GM12864 (cell line): ENCODE data around the gene DNAJC28.
"Not testable (repeated sequence)": the region's sequence is repeated elsewhere in the genome, so short reads cannot be mapped to it uniquely, and the experiment has no call there.

Experiments
- DNase-seq: peaks from one replicate; pipeline ENCODE4 v3.0.0-alpha.2; 2011; ENCODE audit warnings: low read depth
- H3K4me3 ChIP-seq: 2 replicates; pipeline ENCODE4 v1.5.1; 2011; ENCODE audit warnings: mild to moderate bottlenecking, low read depth, low read length, control low read depth
- TF ChIP-seq, protein P1 (sequence below): IDR thresholded peaks from 2 replicates; pipeline ENCODE4 v1.5.1; 2011; ENCODE audit warnings: low read depth, mild to moderate bottlenecking, moderate library complexity, low read length, control low read depth, inconsistent platforms; ENCODE audit errors: missing control alignments

DNAJC28 gene

DNA sequence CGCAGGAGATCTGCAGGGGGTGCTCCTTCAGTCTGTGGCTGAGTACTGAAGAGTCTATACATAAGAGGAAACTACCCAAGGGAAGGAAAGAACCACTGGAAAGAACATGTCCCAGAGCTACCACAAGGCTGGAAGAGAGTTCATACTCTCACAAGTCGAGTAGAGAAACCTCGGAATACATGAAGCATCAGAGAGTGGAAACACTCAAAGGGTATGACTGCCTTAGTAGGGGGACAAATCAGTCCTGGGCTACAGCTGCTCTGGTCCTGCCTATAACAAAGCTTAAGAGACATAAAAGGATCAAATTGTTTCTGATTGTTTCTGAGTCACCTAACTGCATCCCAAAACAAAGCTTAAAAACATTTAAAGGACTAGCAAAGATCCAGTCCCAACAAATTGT, 39.2 kb downstream of the DNAJC28 start:
- TF ChIP-seq, protein P1, sequence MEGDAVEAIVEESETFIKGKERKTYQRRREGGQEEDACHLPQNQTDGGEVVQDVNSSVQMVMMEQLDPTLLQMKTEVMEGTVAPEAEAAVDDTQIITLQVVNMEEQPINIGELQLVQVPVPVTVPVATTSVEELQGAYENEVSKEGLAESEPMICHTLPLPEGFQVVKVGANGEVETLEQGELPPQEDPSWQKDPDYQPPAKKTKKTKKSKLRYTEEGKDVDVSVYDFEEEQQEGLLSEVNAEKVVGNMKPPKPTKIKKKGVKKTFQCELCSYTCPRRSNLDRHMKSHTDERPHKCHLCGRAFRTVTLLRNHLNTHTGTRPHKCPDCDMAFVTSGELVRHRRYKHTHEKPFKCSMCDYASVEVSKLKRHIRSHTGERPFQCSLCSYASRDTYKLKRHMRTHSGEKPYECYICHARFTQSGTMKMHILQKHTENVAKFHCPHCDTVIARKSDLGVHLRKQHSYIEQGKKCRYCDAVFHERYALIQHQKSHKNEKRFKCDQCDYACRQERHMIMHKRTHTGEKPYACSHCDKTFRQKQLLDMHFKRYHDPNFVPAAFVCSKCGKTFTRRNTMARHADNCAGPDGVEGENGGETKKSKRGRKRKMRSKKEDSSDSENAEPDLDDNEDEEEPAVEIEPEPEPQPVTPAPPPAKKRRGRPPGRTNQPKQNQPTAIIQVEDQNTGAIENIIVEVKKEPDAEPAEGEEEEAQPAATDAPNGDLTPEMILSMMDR, result no peak
- no peak for DNase-seq
- H3K4me3 ChIP-seq, result no peak overlapping the region

DNA sequence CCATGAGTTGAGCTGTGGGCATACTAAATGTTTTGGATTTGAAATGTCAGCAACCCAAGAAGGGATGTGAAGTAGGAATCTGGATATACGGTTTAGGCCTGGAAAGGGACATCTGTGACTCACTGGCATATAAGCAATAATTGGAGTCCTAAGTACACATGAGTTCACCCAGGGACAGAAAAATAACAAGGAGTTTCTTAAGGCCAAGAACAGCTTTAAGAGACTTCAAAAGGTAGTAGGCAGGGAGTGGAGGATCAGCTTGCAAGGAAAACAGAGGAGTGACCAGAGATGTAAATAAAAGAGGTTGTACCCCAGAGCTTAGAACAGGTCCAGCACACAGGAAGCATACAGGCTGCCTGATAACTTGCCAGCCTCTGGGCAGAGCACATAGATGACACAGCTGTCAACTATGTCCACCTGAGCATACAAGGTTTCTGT, 39.9 kb downstream of the DNAJC28 start:
- TF ChIP-seq, protein P1, result no peak
- no peak overlapping the region for H3K4me3 ChIP-seq
- no peak for DNase-seq

DNA sequence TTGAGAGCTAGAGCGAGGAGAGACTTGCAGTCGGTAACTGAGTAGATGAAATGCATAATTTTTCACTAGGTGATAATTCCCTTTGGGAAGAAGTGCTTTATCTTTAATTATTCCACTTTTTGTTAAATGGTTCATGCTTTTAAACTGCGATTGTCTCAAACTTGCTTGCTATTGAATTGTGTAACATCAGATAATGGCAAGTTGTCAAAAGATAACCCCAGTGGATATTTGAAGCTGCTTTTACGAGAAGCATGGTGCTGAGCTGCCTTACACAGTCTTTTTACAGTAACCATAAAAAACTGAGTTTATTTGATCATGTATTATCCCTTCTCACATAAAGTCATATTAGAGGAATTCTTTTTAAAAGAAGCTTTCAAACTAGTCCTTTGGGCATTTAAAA, 41.9 kb downstream of the DNAJC28 start:
- H3K4me3 ChIP-seq, result no peak overlapping the region
- TF ChIP-seq, protein P1, result no peak
- DNase-seq, result no peak

DNA sequence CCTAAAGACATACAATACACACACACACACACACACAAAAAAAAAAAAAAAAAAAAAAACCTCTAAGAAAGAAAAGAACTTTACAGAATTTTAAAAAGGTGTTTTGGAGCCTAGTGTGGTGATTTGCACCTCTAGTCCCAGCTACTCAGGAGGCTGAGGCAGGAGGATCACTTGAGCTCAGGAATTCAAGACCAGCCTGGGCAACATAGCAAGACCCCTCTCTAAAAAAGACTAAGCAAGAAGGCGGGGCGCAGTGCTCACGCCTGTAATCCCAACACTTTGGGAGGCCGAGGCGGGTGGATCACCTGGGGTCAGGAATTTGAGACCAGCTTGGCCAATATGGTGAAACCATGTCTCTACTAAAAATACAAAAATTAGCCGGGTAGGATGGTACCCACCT, 44.9 kb downstream of the DNAJC28 start:
- not testable (repeated sequence) for DNase-seq, H3K4me3 ChIP-seq

DNA sequence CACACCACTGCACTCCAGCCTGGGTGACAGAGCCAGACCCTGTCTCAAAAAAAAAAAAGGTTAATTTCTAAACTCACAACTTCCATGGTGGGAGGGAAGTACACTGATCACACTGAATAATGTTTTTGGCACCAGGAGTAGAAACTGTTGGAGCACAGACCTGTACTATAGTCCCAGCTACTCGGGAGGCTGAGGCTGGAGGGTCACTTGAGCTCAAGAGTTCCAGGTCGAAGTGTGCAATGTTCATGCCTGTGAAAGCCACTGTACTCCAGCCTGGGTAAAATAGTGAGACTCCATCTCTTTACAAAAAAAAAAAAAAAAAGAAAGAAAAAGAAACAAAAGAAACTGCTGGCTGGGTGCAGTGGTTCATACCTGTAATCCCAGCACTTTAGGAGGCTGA, 47.0 kb downstream of the DNAJC28 start:
- no peak for DNase-seq
- TF ChIP-seq, protein P1, result no peak
- no peak overlapping the region for H3K4me3 ChIP-seq

DNA sequence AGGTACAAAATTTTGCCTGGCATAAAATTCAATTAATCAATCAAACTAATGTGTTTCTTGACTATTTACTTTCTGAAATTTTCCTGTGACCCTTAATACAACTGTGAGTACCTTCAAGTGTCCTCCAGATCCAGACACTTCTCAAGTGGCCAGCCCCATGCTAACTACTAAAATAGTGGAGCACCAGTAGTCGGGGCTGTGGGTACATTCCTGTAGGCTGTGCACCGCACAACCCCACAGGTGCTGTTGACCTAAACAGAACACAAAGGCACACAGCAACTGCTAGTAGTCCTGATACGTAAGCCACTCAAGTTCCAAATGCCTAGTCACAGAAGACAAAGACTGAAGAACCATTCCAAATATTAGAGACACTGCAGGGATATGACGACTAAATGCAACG, 48.3 kb downstream of the DNAJC28 start:
- DNase-seq, result no peak
- H3K4me3 ChIP-seq, result no peak overlapping the region
- TF ChIP-seq, protein P1, result no peak

DNA sequence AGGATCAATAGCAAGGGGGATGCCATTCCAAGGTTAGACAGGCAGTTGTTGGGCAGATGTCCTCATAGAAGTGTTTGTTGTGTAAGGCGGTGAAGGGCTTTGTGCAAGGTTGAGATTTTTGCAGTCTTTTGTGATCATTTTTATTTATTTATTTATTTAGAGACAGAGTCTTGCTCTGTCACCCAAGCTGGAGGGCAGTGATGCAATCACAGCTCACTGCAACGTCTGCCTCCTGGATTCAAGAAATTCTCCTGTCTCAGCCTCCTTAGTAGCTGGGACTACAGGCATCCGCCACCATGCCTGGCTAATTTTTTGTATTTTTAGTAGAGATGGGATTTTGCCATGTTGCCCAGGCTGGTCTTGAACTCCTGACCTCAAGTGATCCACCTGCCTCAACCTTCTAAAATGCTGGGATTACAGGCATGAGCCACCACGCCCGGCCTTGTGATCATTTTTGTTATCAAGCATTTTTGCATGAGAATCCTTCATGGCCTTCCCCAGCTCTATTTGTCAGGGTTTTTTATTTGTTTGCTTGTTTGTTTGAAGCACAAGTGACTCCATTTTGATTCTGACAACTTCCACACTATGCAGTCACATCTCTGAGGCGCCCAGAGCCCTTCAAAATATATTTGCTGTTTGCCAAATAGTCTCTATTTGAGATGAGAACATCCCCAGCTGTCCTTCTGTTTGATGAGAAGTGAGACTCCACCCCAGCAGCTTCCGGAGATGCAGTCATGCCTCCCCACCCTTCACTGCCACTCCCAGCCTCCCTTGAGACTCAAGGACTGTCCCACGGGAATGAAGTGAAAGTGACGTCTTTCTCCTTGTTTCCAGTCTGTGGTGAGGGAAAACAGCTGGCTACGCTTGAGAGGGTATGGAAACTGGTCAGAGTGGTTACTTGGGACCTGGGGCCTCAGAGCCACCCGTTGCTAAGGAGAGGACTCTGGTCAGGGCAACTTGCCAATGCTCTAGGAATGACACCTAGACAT, 49.7 kb downstream of the DNAJC28 start:
- no peak overlapping the region for H3K4me3 ChIP-seq
- DNase-seq, result peak; percentile 52
- TF ChIP-seq, protein P1, result no peak
